Activated CD4-positive, alpha-beta T cell treated with anti-CD3 and anti-CD28 coated beads, Interleukin-2, amount 10 ng/mL, durations not matched to agents 24 days and 14 days (primary cell): ENCODE measurements around the gene HEPACAM. TPM values are rescaled to one million over a fixed set of nuclear protein-coding genes. Genes with fewer than 3 reads are reported as not detected.

Experiments used
- DNase-seq: peaks from one replicate; pipeline ENCODE4 v3.0.0; 2022
- H3K27ac Mint-ChIP-seq: one replicate; pipeline ENCODE4 v1.8.0; 2022; ENCODE audit warnings: mild to moderate bottlenecking, mixed read lengths
- H3K27me3 Mint-ChIP-seq: one replicate; pipeline ENCODE4 v1.8.0; 2022; ENCODE audit warnings: mixed read lengths
- H3K36me3 Mint-ChIP-seq: one replicate; pipeline ENCODE4 v1.8.0; 2022; ENCODE audit warnings: low read depth, mild to moderate bottlenecking, mixed read lengths
- H3K4me1 Mint-ChIP-seq: one replicate; pipeline ENCODE4 v1.8.0; 2021; ENCODE audit warnings: mixed read lengths
- H3K4me3 Mint-ChIP-seq: one replicate; pipeline ENCODE4 v1.8.0; 2022; ENCODE audit warnings: mild to moderate bottlenecking, moderate library complexity, mixed read lengths
- H3K9me3 Mint-ChIP-seq: one replicate; pipeline ENCODE4 v1.8.0; 2021; ENCODE audit warnings: mixed read lengths
- intact Hi-C: fragments of 100-400 bp; cut with micrococcal nuclease; formaldehyde crosslinking; loops from one replicate; pipeline ENCODE4 v1.15.1; 2023
- total RNA-seq: library from RNA; stranded (reverse); gene quantifications from 2 replicates; pipeline ENCODE4 v1.2.3, GENCODE V29; 2022

HEPACAM gene
- total RNA-seq, 1 donor from 2014 or later = not detected

GRCh38 chr11:124934862-124935547 is 842 bp downstream of the HEPACAM start:
- Mint-ChIP-seq H3K27me3 (peaks cover 13% of the 10 kb centered on the region), H3K4me1 (peaks cover 5% of the 10 kb centered on the region), H3K4me3 (no peak overlapping the region), H3K9me3 (no peaks in the 10 kb centered on the region), H3K36me3 (no peaks in the 10 kb centered on the region), H3K27ac (no peak overlapping the region)
- DNase-seq = no peak
- intact Hi-C loops = no loop called here

GRCh38 chr11:124930799-124931198 is 5.0 kb downstream of the HEPACAM start:
- Mint-ChIP-seq H3K27ac (no peak overlapping the region), H3K4me1 (peaks cover 5% of the 10 kb centered on the region), H3K9me3 (no peaks in the 10 kb centered on the region), H3K4me3 (peak overlapping the region; percentile 11), H3K36me3 (no peaks in the 10 kb centered on the region), H3K27me3 (peaks cover under 1% of the 10 kb centered on the region)
- intact Hi-C loops = no loop called here
- DNase-seq = no peak

- intact Hi-C loops = no loop called here
- H3K4me1 Mint-ChIP-seq = peaks cover 5% of the 10 kb centered on the region
- H3K36me3 Mint-ChIP-seq = no peaks in the 10 kb centered on the region
- no peak overlapping the region for H3K4me3 Mint-ChIP-seq
- DNase-seq = no peak
- no peak overlapping the region for H3K27ac Mint-ChIP-seq
- H3K27me3 Mint-ChIP-seq = no peaks in the 10 kb centered on the region
- no peaks in the 10 kb centered on the region for H3K9me3 Mint-ChIP-seq
Observed at GRCh38 chr11:124928942-124929665, 6.7 kb downstream of the HEPACAM start.

- intact Hi-C loops = no loop called here
- H3K4me1 Mint-ChIP-seq = peaks cover 11% of the 10 kb centered on the region
- DNase-seq = peak; percentile 64
Observed at GRCh38 chr11:124923296-124923695, 12.6 kb downstream of the HEPACAM start.

GRCh38 chr11:124922831-124923230 is 13.0 kb downstream of the HEPACAM start:
- H3K36me3 Mint-ChIP-seq = peaks cover 2% of the 10 kb centered on the region
- no peak overlapping the region for H3K27ac Mint-ChIP-seq
- H3K4me3 Mint-ChIP-seq = no peak overlapping the region
- H3K9me3 Mint-ChIP-seq = no peaks in the 10 kb centered on the region
- intact Hi-C loops = no loop called here
- H3K27me3 Mint-ChIP-seq = peaks cover 14% of the 10 kb centered on the region
- H3K4me1 Mint-ChIP-seq = peaks cover 11% of the 10 kb centered on the region
- DNase-seq = no peak

More at GRCh38 chr11:124923296-124923695, 12.6 kb downstream of the HEPACAM start:
- Mint-ChIP-seq H3K27ac (no peak overlapping the region), H3K9me3 (no peaks in the 10 kb centered on the region), H3K36me3 (peaks cover 2% of the 10 kb centered on the region), H3K4me3 (no peak overlapping the region), H3K27me3 (peaks cover 12% of the 10 kb centered on the region)

- Mint-ChIP-seq H3K4me1 (peaks cover 11% of the 10 kb centered on the region), H3K36me3 (peaks cover 2% of the 10 kb centered on the region), H3K9me3 (no peaks in the 10 kb centered on the region), H3K27ac (no peak overlapping the region), H3K27me3 (peaks cover 14% of the 10 kb centered on the region), H3K4me3 (peak overlapping the region; percentile 67)
- peak; percentile 90 for DNase-seq
- intact Hi-C loops = loop anchor here (2.0 kb wide), 1 partner anchor 34 kb away; the partner anchor contains the start of gene CCDC15
Observed at GRCh38 chr11:124920870-124921609, 14.8 kb downstream of the HEPACAM start.

- Mint-ChIP-seq H3K4me3 (peak overlapping the region; percentile 67), H3K9me3 (no peaks in the 10 kb centered on the region), H3K27ac (no peak overlapping the region), H3K36me3 (peaks cover 2% of the 10 kb centered on the region), H3K27me3 (peaks cover 14% of the 10 kb centered on the region), H3K4me1 (peaks cover 11% of the 10 kb centered on the region)
- no peak for DNase-seq
- intact Hi-C loops = loop anchor here (2.0 kb wide), 1 partner anchor 34 kb away; the partner anchor contains the start of gene CCDC15
Observed at GRCh38 chr11:124920356-124920755, 15.5 kb downstream of the HEPACAM start.

GRCh38 chr11:124919898-124920297 is 15.9 kb downstream of the HEPACAM start:
- peaks cover 14% of the 10 kb centered on the region for H3K27me3 Mint-ChIP-seq
- peaks cover 2% of the 10 kb centered on the region for H3K36me3 Mint-ChIP-seq
- H3K4me1 Mint-ChIP-seq = peaks cover 11% of the 10 kb centered on the region
- no peak overlapping the region for H3K4me3 Mint-ChIP-seq
- H3K27ac Mint-ChIP-seq = no peak overlapping the region
- no peaks in the 10 kb centered on the region for H3K9me3 Mint-ChIP-seq
- no peak for DNase-seq
- intact Hi-C loops = loop anchor here (2.0 kb wide), 1 partner anchor 35 kb away; the partner anchor contains the start of gene CCDC15

- H3K4me3 Mint-ChIP-seq = no peak within 1 kb of the TSS
- H3K27me3 Mint-ChIP-seq = peaks cover 17% of the 10 kb centered on the region
- H3K36me3 Mint-ChIP-seq = peaks cover 2% of the 10 kb centered on the region
- no peaks in the 10 kb centered on the region for H3K9me3 Mint-ChIP-seq
- DNase-seq = no peak
- intact Hi-C loops = no loop called here
- H3K27ac Mint-ChIP-seq = no peak within 1 kb of the TSS
- peaks cover 11% of the 10 kb centered on the region for H3K4me1 Mint-ChIP-seq
Observed at GRCh38 chr11:124918950-124919349, 16.9 kb downstream of the HEPACAM start, which contains the start of gene HEPN1. Gene HEPN1, plus strand, starts transcription at chr11:124919250.

- Mint-ChIP-seq H3K36me3 (peaks cover 2% of the 10 kb centered on the region), H3K4me3 (no peak overlapping the region), H3K9me3 (peaks cover 5% of the 10 kb centered on the region), H3K27me3 (peaks cover 17% of the 10 kb centered on the region), H3K27ac (no peak overlapping the region), H3K4me1 (peaks cover 4% of the 10 kb centered on the region)
- intact Hi-C loops = no loop called here
- no peak for DNase-seq
Observed at GRCh38 chr11:124917115-124917637, 18.7 kb downstream of the HEPACAM start.

GRCh38 chr11:124916370-124916710 is 19.5 kb downstream of the HEPACAM start:
- peaks cover 4% of the 10 kb centered on the region for H3K4me1 Mint-ChIP-seq
- DNase-seq = no peak
- H3K27ac Mint-ChIP-seq = no peak overlapping the region
- H3K4me3 Mint-ChIP-seq = no peak overlapping the region
- peaks cover 2% of the 10 kb centered on the region for H3K36me3 Mint-ChIP-seq
- intact Hi-C loops = no loop called here
- peaks cover 10% of the 10 kb centered on the region for H3K9me3 Mint-ChIP-seq
- peaks cover 15% of the 10 kb centered on the region for H3K27me3 Mint-ChIP-seq

- H3K27me3 Mint-ChIP-seq = peaks cover 15% of the 10 kb centered on the region
- H3K9me3 Mint-ChIP-seq = peaks cover 10% of the 10 kb centered on the region
- H3K36me3 Mint-ChIP-seq = peaks cover 2% of the 10 kb centered on the region
- no peak overlapping the region for H3K4me3 Mint-ChIP-seq
- H3K27ac Mint-ChIP-seq = no peak overlapping the region
- intact Hi-C loops = no loop called here
- peaks cover 4% of the 10 kb centered on the region for H3K4me1 Mint-ChIP-seq
- no peak for DNase-seq
Observed at GRCh38 chr11:124915541-124916369, 20.1 kb downstream of the HEPACAM start.

GRCh38 chr11:124902616-124903015 is 33.2 kb downstream of the HEPACAM start:
- intact Hi-C loops = no loop called here
- Mint-ChIP-seq H3K27me3 (peaks cover 40% of the 10 kb centered on the region), H3K36me3 (no peaks in the 10 kb centered on the region), H3K4me1 (peaks cover under 1% of the 10 kb centered on the region), H3K27ac (no peak overlapping the region), H3K9me3 (no peaks in the 10 kb centered on the region), H3K4me3 (no peak overlapping the region)
- DNase-seq = no peak
